ENCODE data around the gene MYO3B.

The MYO3B gene

GRCh38 chr2:170475878-170476277 is 297.9 kb downstream of the MYO3B start:
- no peak for DNase-seq (ENCODE audit: low spot score)

- no peak for DNase-seq (ENCODE audit: low spot score)
These were observed 299.7 kb downstream of the MYO3B start for GRCh38 chr2:170477630-170478029.

GRCh38 chr2:170481201-170481600 is 303.3 kb downstream of the MYO3B start:
- no peak for DNase-seq (ENCODE audit: low spot score)

GRCh38 chr2:170484552-170484951 is 306.6 kb downstream of the MYO3B start:
- DNase-seq (ENCODE audit: low spot score): no peak

- DNase-seq (ENCODE audit: low spot score): no peak
These were observed 307.5 kb downstream of the MYO3B start for GRCh38 chr2:170485254-170486026.

- no peak for DNase-seq (ENCODE audit: low spot score)
These were observed 308.8 kb downstream of the MYO3B start for GRCh38 chr2:170486730-170487129.

GRCh38 chr2:170488807-170489206 is 310.9 kb downstream of the MYO3B start:
- DNase-seq (ENCODE audit: low spot score): no peak

GRCh38 chr2:170492010-170492409 is 314.1 kb downstream of the MYO3B start:
- no peak for DNase-seq (ENCODE audit: low spot score)

- DNase-seq (ENCODE audit: low spot score): no peak
These were observed 315.6 kb downstream of the MYO3B start for GRCh38 chr2:170493426-170494097.

GRCh38 chr2:170495896-170496295 is 317.9 kb downstream of the MYO3B start:
- no peak for DNase-seq (ENCODE audit: low spot score)

- DNase-seq (ENCODE audit: low spot score): no peak
These were observed 320.7 kb downstream of the MYO3B start for GRCh38 chr2:170498619-170499018.

GRCh38 chr2:170500104-170500503 is 322.2 kb downstream of the MYO3B start:
- DNase-seq (ENCODE audit: low spot score): no peak

- DNase-seq (ENCODE audit: low spot score): no peak
These were observed 322.8 kb downstream of the MYO3B start for GRCh38 chr2:170500770-170501169.

GRCh38 chr2:170501421-170502043 is 323.6 kb downstream of the MYO3B start:
- DNase-seq (ENCODE audit: low spot score): no peak

- DNase-seq (ENCODE audit: low spot score): no peak
These were observed 324.6 kb downstream of the MYO3B start for GRCh38 chr2:170502361-170503130.

- no peak for DNase-seq (ENCODE audit: low spot score)
These were observed 325.6 kb downstream of the MYO3B start for GRCh38 chr2:170503563-170503962.

- DNase-seq (ENCODE audit: low spot score): no peak
These were observed 326.2 kb downstream of the MYO3B start for GRCh38 chr2:170503971-170504809.

- DNase-seq (ENCODE audit: low spot score): no peak
These were observed 326.8 kb downstream of the MYO3B start for GRCh38 chr2:170504810-170505145.

GRCh38 chr2:170505631-170506275 is 327.8 kb downstream of the MYO3B start:
- DNase-seq (ENCODE audit: low spot score): no peak

- no peak for DNase-seq (ENCODE audit: low spot score)
These were observed 331.7 kb downstream of the MYO3B start for GRCh38 chr2:170509452-170510193.

Measured in cerebellar cortex (tissue), 1 donor.